ACC112 (cell line): ENCODE results near the gene RILPL1.
A peak's percentile ranks its signal among the peaks of the same experiment; 100 is the strongest.
"Not testable (repeated sequence)": the region's sequence is repeated elsewhere in the genome, so short reads cannot be mapped to it uniquely, and the experiment has no call there.

ENCODE experiments used
- H2AFZ ChIP-seq: fragments of 200-600 bp; sonication (generic); one replicate; pipeline ENCODE4 v1.6.0; 2017; ENCODE audit warnings: antibody characterized with exemption, low read length; ENCODE audit not compliant: unreplicated experiment
- H3K27ac ChIP-seq: fragments of 200-600 bp; sonication (generic); 2 replicates; pipeline ENCODE4 v1.5.1; 2014; ENCODE audit warnings: low read depth, mild to moderate bottlenecking, antibody characterized with exemption, low read length, moderate library complexity
- H3K27me3 ChIP-seq: fragments of 200-600 bp; sonication (generic); 2 replicates; pipeline ENCODE4 v1.6.1; 2014; ENCODE audit warnings: mild to moderate bottlenecking, antibody characterized with exemption, low read length, moderate library complexity, mixed read lengths; ENCODE audit not compliant: insufficient read depth
- H3K36me3 ChIP-seq: fragments of 200-600 bp; sonication (generic); 2 replicates; pipeline ENCODE4 v1.6.1; 2016; ENCODE audit warnings: mild to moderate bottlenecking, antibody characterized with exemption, low read length, moderate library complexity, mixed read lengths; ENCODE audit not compliant: insufficient read depth
- H3K4me1 ChIP-seq: fragments of 200-600 bp; sonication (generic); one replicate; pipeline ENCODE4 v1.6.1; 2016; ENCODE audit warnings: low read length, mixed read lengths; ENCODE audit not compliant: insufficient read depth, unreplicated experiment, control insufficient read depth
- H3K4me3 ChIP-seq: fragments of 200-600 bp; sonication (generic); 2 replicates; pipeline ENCODE4 v1.5.1; 2014; ENCODE audit warnings: mild to moderate bottlenecking, low read depth, low read length
- H3K79me2 ChIP-seq: fragments of 200-600 bp; sonication (generic); one replicate; pipeline ENCODE4 v1.6.0; 2016; ENCODE audit warnings: low read length; ENCODE audit not compliant: control insufficient read depth, unreplicated experiment, insufficient read depth

Gene RILPL1

DNA sequence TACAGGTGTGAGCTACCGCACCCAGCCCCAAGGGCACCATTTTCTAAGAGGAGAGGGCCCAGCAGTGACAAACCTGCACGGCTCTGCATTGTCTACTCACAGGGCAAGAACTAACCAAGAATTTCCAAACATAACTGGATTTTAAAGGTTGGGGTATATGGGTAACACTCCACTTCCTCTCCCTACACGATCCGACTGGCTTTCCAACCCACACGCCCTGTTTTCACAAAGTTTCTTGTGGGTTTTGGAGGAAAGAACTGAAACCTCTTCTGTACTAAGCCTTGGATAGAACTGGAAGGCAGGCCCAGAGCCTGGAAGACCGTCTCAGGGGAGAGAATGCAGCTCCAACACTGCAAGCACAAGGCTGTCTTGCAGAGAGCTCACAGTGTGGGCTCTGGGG is 50.6 kb downstream of the RILPL1 start:
- no peak overlapping the region for H3K27ac ChIP-seq
- H3K4me3 ChIP-seq, result no peak overlapping the region
- no peaks in the 10 kb centered on the region for H3K79me2 ChIP-seq
- H3K36me3 ChIP-seq, result no peaks in the 10 kb centered on the region
- no peaks in the 10 kb centered on the region for H3K27me3 ChIP-seq
- H2AFZ ChIP-seq, result no peak overlapping the region
- H3K4me1 ChIP-seq, result peaks cover 18% of the 10 kb centered on the region

GRCh38 chr12:123481251-123481650 is 52.3 kb downstream of the RILPL1 start:
- not testable (repeated sequence) for H2AFZ ChIP-seq, H3K4me3 ChIP-seq
- H3K4me1 ChIP-seq, result peaks cover 18% of the 10 kb centered on the region

GRCh38 chr12:123479442-123480180 is 53.9 kb downstream of the RILPL1 start:
- Histone ChIP-seq H3K36me3 (no peaks in the 10 kb centered on the region), H3K4me1 (peaks cover 18% of the 10 kb centered on the region), H3K27me3 (no peaks in the 10 kb centered on the region), H3K79me2 (no peaks in the 10 kb centered on the region), H3K4me3 (peak overlapping the region; percentile 14; the same call in 1 of the 2 replicates), H2AFZ (peak overlapping the region; percentile 46), H3K27ac (peak overlapping the region; percentile 56; the same call in 1 of the 2 replicates)

More at GRCh38 chr12:123481251-123481650, 52.3 kb downstream of the RILPL1 start:
- not testable (repeated sequence) for H3K27ac ChIP-seq, H3K36me3 ChIP-seq, H3K27me3 ChIP-seq, H3K79me2 ChIP-seq

DNA sequence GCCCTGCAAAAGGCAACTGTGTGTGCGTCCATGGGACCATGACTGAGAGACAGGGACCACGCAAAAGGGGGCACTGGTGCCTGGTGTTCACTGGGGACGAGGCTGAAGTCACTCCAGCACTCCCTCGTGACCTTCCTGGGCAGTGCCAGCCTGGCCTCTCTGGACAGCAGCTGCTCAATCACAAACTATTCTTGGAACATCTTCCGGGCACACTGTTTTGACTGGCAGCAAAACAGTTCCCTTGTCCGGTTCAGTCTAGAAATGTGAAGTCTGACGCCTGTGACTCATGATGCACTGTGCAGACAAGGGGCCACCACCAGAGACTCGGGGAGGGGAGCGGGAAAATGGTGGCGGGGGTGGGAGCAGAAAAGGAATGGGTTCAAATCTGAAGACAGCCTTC is 54.8 kb downstream of the RILPL1 start:
- Histone ChIP-seq H3K27ac (peak overlapping the region; percentile 56; the same call in 1 of the 2 replicates), H3K27me3 (no peaks in the 10 kb centered on the region), H3K79me2 (no peaks in the 10 kb centered on the region), H3K4me3 (peak overlapping the region; percentile 14; the same call in 1 of the 2 replicates), H3K4me1 (peaks cover 18% of the 10 kb centered on the region), H3K36me3 (no peaks in the 10 kb centered on the region), H2AFZ (no peak overlapping the region)

DNA sequence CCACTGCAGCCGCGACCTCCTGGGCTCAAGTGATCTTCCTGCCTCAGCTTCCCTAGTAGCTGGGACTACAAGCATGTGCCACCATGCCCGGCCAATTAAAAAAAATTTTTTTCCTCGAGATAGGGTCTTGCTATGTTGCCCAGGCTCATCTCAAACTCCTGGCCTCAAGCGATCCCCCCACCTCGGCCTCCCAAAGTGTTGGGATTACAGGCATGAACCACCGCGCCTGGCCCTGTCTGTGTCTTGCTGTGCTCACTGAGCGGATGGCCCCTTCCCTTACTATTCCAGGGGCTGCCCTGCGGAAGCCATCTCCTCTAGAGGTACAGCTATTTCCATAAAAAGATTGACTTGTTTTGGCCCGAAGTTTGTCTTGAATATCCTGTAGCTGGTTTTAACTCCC is 55.5 kb downstream of the RILPL1 start:
- Histone ChIP-seq H3K27ac (peak overlapping the region; percentile 54; the same call in 1 of the 2 replicates), H3K27me3 (no peaks in the 10 kb centered on the region), H3K36me3 (no peaks in the 10 kb centered on the region), H3K79me2 (no peaks in the 10 kb centered on the region), H2AFZ (no peak overlapping the region), H3K4me1 (peaks cover 18% of the 10 kb centered on the region), H3K4me3 (no peak overlapping the region)

DNA sequence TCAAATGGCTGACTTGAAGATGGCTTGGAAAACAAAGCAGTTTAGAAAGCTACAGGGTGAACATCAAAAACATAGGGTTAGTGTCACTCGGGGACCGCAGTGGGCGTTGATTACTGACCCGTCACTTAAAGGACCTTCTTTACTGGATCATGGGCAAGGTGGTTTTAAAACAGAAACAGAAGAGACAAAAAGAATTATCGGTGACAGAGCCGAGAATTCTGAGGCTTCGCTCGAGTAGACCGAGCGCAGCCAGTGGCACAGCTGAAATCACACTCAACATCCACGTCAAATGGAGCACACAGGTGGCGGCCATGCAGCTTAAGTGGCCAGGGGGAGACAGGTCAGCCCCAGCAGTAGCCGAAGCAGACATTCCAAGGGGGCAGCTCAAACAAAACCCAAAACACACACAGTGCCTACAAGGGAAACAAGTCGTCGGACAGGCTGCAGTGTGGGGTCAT is 58.2 kb downstream of the RILPL1 start:
- peaks cover 9% of the 10 kb centered on the region; the same call in 1 of the 2 replicates for H3K36me3 ChIP-seq

DNA sequence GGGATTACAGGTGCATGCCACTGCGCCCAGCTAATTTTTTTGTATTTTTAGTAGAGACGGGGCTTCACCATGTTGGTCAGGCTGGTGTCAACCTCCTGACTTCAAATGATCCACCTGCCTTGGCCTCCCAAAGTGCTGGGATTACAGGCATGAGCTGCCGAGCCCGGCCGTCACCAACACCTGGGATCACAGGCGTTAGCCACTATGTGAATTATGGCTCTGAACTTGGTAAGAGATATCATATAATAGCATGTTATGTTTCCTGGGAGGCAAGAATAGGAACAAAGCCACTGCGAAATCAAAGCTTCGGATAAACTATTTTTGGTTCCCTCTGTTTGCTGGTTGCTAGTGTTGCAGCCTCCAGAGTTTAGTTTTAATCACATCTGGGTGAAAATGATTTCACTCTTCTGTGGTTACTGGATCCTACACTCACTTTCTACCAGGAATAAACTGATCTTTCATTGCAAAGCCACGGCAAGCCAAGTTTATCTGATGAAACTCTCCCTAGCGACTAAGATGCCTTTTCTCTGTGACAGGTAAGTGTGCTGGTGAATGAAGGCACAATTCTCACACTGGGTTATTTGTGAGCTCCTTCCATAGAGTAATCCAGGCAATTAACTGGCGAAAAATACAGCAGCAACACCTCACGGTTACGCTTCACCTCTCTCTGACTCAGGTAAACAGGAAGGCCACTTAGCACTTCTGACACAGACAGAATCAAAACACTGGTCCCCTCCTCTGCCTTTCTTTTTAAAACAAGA is 58.9 kb downstream of the RILPL1 start:
- Histone ChIP-seq H3K79me2 (no peaks in the 10 kb centered on the region), H2AFZ (no peak overlapping the region), H3K27me3 (no peaks in the 10 kb centered on the region), H3K4me3 (no peak overlapping the region), H3K27ac (no peak overlapping the region), H3K36me3 (peaks cover 9% of the 10 kb centered on the region; the same call in 1 of the 2 replicates), H3K4me1 (peaks cover 32% of the 10 kb centered on the region)

More for the DNA sequence above, 58.2 kb downstream of the RILPL1 start:
- Histone ChIP-seq H3K4me1 (peaks cover 34% of the 10 kb centered on the region), H2AFZ (no peak overlapping the region), H3K27me3 (no peaks in the 10 kb centered on the region), H3K27ac (no peak overlapping the region), H3K79me2 (no peaks in the 10 kb centered on the region), H3K4me3 (no peak overlapping the region)

- H3K27ac ChIP-seq, result no peak overlapping the region
- H3K4me3 ChIP-seq, result no peak overlapping the region
- no peaks in the 10 kb centered on the region for H3K79me2 ChIP-seq
- H3K27me3 ChIP-seq, result no peaks in the 10 kb centered on the region
- no peak overlapping the region for H2AFZ ChIP-seq
- H3K36me3 ChIP-seq, result peaks cover 9% of the 10 kb centered on the region; the same call in 1 of the 2 replicates
- H3K4me1 ChIP-seq, result peaks cover 16% of the 10 kb centered on the region
Measured at GRCh38 chr12:123472438-123472849, 61.1 kb downstream of the RILPL1 start.

DNA sequence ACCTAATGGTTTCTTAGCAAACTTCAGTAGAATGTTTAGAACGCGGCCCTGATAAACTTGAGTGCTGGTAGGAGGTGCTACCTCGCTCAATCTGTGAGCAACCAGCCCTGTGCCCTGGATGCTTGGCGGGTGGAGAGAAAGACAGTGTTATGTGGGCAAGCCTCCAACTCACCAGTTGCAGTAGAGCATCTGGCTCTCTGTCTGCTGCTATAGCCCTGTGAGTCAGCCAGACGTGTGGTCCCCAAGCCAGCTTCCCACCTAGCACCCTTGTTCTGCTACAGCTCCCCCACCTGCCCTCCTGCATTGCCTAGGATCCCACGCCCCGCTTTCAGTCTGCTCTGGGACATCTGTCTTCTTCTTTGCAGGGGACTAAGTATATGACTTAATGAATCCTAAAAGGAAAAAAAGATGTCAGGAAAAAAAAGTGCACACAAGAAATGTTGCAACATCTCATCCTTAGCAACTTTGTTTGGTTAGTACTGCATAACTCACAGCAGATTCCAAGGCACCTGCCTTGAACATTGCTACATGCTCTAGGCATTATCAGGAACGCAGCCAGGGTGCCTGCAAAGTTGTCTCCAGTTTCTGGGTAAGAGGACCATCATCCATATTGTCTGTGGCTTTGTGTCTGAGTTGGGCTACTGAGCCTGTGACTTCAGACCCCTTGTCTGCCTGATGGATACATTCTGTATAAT is 62.0 kb downstream of the RILPL1 start:
- no peak overlapping the region for H2AFZ ChIP-seq
- peaks cover 9% of the 10 kb centered on the region; the same call in 1 of the 2 replicates for H3K36me3 ChIP-seq
- H3K79me2 ChIP-seq, result no peaks in the 10 kb centered on the region
- H3K27ac ChIP-seq, result peak overlapping the region; percentile 7; the same call in 1 of the 2 replicates
- H3K4me1 ChIP-seq, result peaks cover 16% of the 10 kb centered on the region
- H3K27me3 ChIP-seq, result no peaks in the 10 kb centered on the region
- no peak overlapping the region for H3K4me3 ChIP-seq

DNA sequence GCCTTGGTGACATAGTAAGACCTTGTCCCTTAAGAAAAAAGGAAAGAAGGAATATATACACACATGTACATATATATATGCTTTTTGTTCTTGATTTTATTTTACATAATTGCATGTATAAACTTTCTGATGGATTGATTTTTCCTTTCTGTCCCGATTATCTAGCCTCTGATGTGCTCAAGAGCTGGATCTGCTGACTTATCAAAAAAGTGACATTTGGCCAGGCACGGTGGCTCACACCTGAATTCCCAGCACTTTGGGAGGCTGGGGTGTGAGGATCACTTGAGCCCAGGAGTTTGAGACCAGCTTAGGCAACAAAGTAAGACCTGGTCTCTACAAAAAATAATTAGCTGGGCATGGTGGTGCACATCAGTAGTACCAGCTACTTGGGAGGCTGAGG is 63.5 kb downstream of the RILPL1 start:
- Histone ChIP-seq H3K27ac (no peak overlapping the region), H3K79me2 (no peaks in the 10 kb centered on the region), H3K27me3 (no peaks in the 10 kb centered on the region), H3K36me3 (peaks cover 9% of the 10 kb centered on the region; the same call in 1 of the 2 replicates), H2AFZ (no peak overlapping the region), H3K4me3 (no peak overlapping the region), H3K4me1 (peaks cover 16% of the 10 kb centered on the region)
